Stimulated activated CD4-positive, alpha-beta T cell treated with anti-CD3 and anti-CD28 coated beads, Interleukin-2, amount 100 ng/mL, for 24 hours (primary cell): ENCODE data around the gene MS4A4A.
"Not testable (repeated sequence)": the region's sequence is repeated elsewhere in the genome, so short reads cannot be mapped to it uniquely, and the experiment has no call there.

ENCODE experiments used
- DNase-seq, 2 donors: peaks; one replicate each; pipeline ENCODE4 v3.0.0-alpha.2; 2020

Gene MS4A4A

GRCh38 chr11:60280412-60280811 is at the start of gene MS4A4A:
TSS of gene MS4A4A (plus strand) at chr11:60280666. CDS start at chr11:60280676, 10 bp downstream.
- DNase-seq, result no peak

GRCh38 chr11:60230681-60231080 is 49.8 kb upstream of the MS4A4A start:
- no peak for DNase-seq

GRCh38 chr11:60235321-60235720 is 45.1 kb upstream of the MS4A4A start:
- DNase-seq, result no peak

- DNase-seq, result no peak
Observed at GRCh38 chr11:60240662-60241061, 39.8 kb upstream of the MS4A4A start.

- DNase-seq, result no peak
Observed at GRCh38 chr11:60241786-60242185, 38.7 kb upstream of the MS4A4A start.

GRCh38 chr11:60242740-60243239 is 37.7 kb upstream of the MS4A4A start, which contains the start of gene MS4A4E:
TSS of gene MS4A4E (minus strand) at chr11:60243137. CDS start at chr11:60230055, 13,082 bp downstream.
- DNase-seq, result no peak

GRCh38 chr11:60251485-60252212 is 28.8 kb upstream of the MS4A4A start:
- DNase-seq, result peak in 1 of 2 donors; percentile 5

GRCh38 chr11:60252213-60253108 is 28.0 kb upstream of the MS4A4A start:
- DNase-seq, result no peak

GRCh38 chr11:60257956-60258722 is 22.3 kb upstream of the MS4A4A start:
- no peak for DNase-seq

- DNase-seq, result no peak
Observed at GRCh38 chr11:60261014-60261413, 19.5 kb upstream of the MS4A4A start.

GRCh38 chr11:60263402-60263801 is 17.1 kb upstream of the MS4A4A start:
- DNase-seq, result no peak

GRCh38 chr11:60264644-60265043 is 15.8 kb upstream of the MS4A4A start:
- DNase-seq, result no peak

- peak in 1 of 2 donors; percentile 22 for DNase-seq
Observed at GRCh38 chr11:60265373-60266214, 14.9 kb upstream of the MS4A4A start.

GRCh38 chr11:60274416-60274815 is 6.0 kb upstream of the MS4A4A start:
- no peak for DNase-seq

GRCh38 chr11:60281485-60281884 is 1.0 kb downstream of the MS4A4A start:
- DNase-seq, result no peak

GRCh38 chr11:60282286-60282685 is 1.8 kb downstream of the MS4A4A start:
- no peak for DNase-seq

GRCh38 chr11:60285411-60286126 is 5.1 kb downstream of the MS4A4A start:
- DNase-seq, result not testable (repeated sequence)

- DNase-seq, result no peak
Observed at GRCh38 chr11:60288531-60288930, 8.1 kb downstream of the MS4A4A start.

- DNase-seq, result no peak
Observed at GRCh38 chr11:60292145-60292544, 11.7 kb downstream of the MS4A4A start.

GRCh38 chr11:60301178-60301577 is 20.7 kb downstream of the MS4A4A start:
- DNase-seq, result no peak

GRCh38 chr11:60301884-60302283 is 21.4 kb downstream of the MS4A4A start:
- not testable (repeated sequence) for DNase-seq
